Activated T-helper 2 cell treated with anti-CD3 and anti-CD28 coated beads, Interferon-gamma antibody, Interleukin-2, Interleukin-4, amounts not matched to agents 10 μg/mL and 5 μg/mL and 100 μg/mL, durations not matched to agents 14 hours and 24 hours and 36 hours (primary cell): ENCODE measurements around the gene IARS1. TPM values are rescaled to one million over a fixed set of nuclear protein-coding genes. Genes with fewer than 3 reads are reported as not detected.

Source experiments
- DNase-seq: peaks from one replicate; pipeline ENCODE4 v3.0.0; 2021; ENCODE audit warnings: low spot score
- H3K27ac Mint-ChIP-seq: one replicate; pipeline ENCODE4 v1.8.0; 2021; ENCODE audit warnings: mixed read lengths
- H3K27me3 Mint-ChIP-seq: one replicate; pipeline ENCODE4 v1.8.0; 2021; ENCODE audit warnings: low read depth, mixed read lengths
- H3K36me3 Mint-ChIP-seq: one replicate; pipeline ENCODE4 v1.8.0; 2021; ENCODE audit warnings: low read depth, mixed read lengths
- H3K4me1 Mint-ChIP-seq: one replicate; pipeline ENCODE4 v1.8.0; 2021; ENCODE audit warnings: low read depth, mixed read lengths
- H3K4me3 Mint-ChIP-seq: one replicate; pipeline ENCODE4 v1.8.0; 2021; ENCODE audit warnings: low read depth, mild to moderate bottlenecking, moderate library complexity, mixed read lengths
- H3K9me3 Mint-ChIP-seq: one replicate; pipeline ENCODE4 v1.8.0; 2021; ENCODE audit warnings: mixed read lengths
- intact Hi-C: fragments of 100-400 bp; cut with micrococcal nuclease; formaldehyde crosslinking; loops from one replicate; pipeline ENCODE4 v1.15.1; 2023
- total RNA-seq: library from RNA; stranded (reverse); gene quantifications from 2 replicates; pipeline ENCODE4 v1.2.3, GENCODE V29; 2022

Gene IARS1
- total RNA-seq, 1 donor from 2014 or later = 177 TPM

GRCh38 chr9:92292338-92293074, 991 bp downstream of the IARS1 start:
- no peak for DNase-seq
- peaks cover 67% of the 10 kb centered on the region for H3K36me3 Mint-ChIP-seq

GRCh38 chr9:92291577-92291976, 1.9 kb downstream of the IARS1 start:
- intact Hi-C loops = loop anchor here (10.0 kb wide), 1 partner anchor 47 kb away; no protein-coding TSS in a partner anchor
- H3K4me1 Mint-ChIP-seq = peaks cover 53% of the 10 kb centered on the region
- H3K36me3 Mint-ChIP-seq = peaks cover 66% of the 10 kb centered on the region

More at GRCh38 chr9:92292338-92293074, 991 bp downstream of the IARS1 start:
- H3K27ac Mint-ChIP-seq = peak overlapping the region; percentile 99
- H3K4me3 Mint-ChIP-seq = peak overlapping the region; percentile 97
- intact Hi-C loops = loop anchor here (1.0 to 10.0 kb wide), 3 partner anchors 33 to 177 kb away; partner anchors contain the start of genes CENPP, NOL8 and SPTLC1
- H3K9me3 Mint-ChIP-seq = no peaks in the 10 kb centered on the region
- peaks cover 56% of the 10 kb centered on the region for H3K4me1 Mint-ChIP-seq
- no peaks in the 10 kb centered on the region for H3K27me3 Mint-ChIP-seq

GRCh38 chr9:92290785-92291429, 2.6 kb downstream of the IARS1 start:
- Mint-ChIP-seq H3K36me3 (peaks cover 62% of the 10 kb centered on the region), H3K27ac (peak overlapping the region; percentile 43), H3K27me3 (no peaks in the 10 kb centered on the region), H3K4me3 (peak overlapping the region; percentile 55), H3K9me3 (no peaks in the 10 kb centered on the region), H3K4me1 (peaks cover 51% of the 10 kb centered on the region)
- DNase-seq = no peak
- intact Hi-C loops = loop anchor here (10.0 kb wide), 1 partner anchor 46 kb away; no protein-coding TSS in a partner anchor

More at GRCh38 chr9:92291577-92291976, 1.9 kb downstream of the IARS1 start:
- no peaks in the 10 kb centered on the region for H3K27me3 Mint-ChIP-seq
- peak overlapping the region; percentile 97 for H3K4me3 Mint-ChIP-seq
- no peak overlapping the region for H3K27ac Mint-ChIP-seq
- H3K9me3 Mint-ChIP-seq = no peaks in the 10 kb centered on the region
- no peak for DNase-seq

- peaks cover 48% of the 10 kb centered on the region for H3K4me1 Mint-ChIP-seq
- intact Hi-C loops = loop anchor here (10.0 kb wide), 1 partner anchor 45 kb away; no protein-coding TSS in a partner anchor
- H3K36me3 Mint-ChIP-seq = peaks cover 69% of the 10 kb centered on the region
- H3K27me3 Mint-ChIP-seq = no peaks in the 10 kb centered on the region
- DNase-seq = no peak
- H3K9me3 Mint-ChIP-seq = no peaks in the 10 kb centered on the region
- H3K27ac Mint-ChIP-seq = no peak overlapping the region
- no peak overlapping the region for H3K4me3 Mint-ChIP-seq
These were observed 3.6 kb downstream of the IARS1 start for GRCh38 chr9:92289708-92290390.

GRCh38 chr9:92279302-92279701, 14.2 kb downstream of the IARS1 start:
- intact Hi-C loops = no loop called here
- no peaks in the 10 kb centered on the region for H3K27me3 Mint-ChIP-seq
- DNase-seq = no peak
- peaks cover 80% of the 10 kb centered on the region for H3K36me3 Mint-ChIP-seq
- H3K9me3 Mint-ChIP-seq = no peaks in the 10 kb centered on the region
- peaks cover 34% of the 10 kb centered on the region for H3K4me1 Mint-ChIP-seq
- H3K27ac Mint-ChIP-seq = no peak overlapping the region
- H3K4me3 Mint-ChIP-seq = no peak overlapping the region

- H3K4me3 Mint-ChIP-seq = no peak overlapping the region
- intact Hi-C loops = no loop called here
- H3K36me3 Mint-ChIP-seq = peaks cover 85% of the 10 kb centered on the region
- no peaks in the 10 kb centered on the region for H3K9me3 Mint-ChIP-seq
- DNase-seq = no peak
- H3K4me1 Mint-ChIP-seq = peaks cover 34% of the 10 kb centered on the region
- H3K27me3 Mint-ChIP-seq = no peaks in the 10 kb centered on the region
- no peak overlapping the region for H3K27ac Mint-ChIP-seq
These were observed 15.4 kb downstream of the IARS1 start for GRCh38 chr9:92278110-92278509.

- peak overlapping the region; percentile 24 for H3K4me3 Mint-ChIP-seq
These were observed 17.0 kb downstream of the IARS1 start for GRCh38 chr9:92276331-92277032.

GRCh38 chr9:92275541-92275940, 18.0 kb downstream of the IARS1 start:
- Mint-ChIP-seq H3K4me3 (no peak overlapping the region), H3K36me3 (peaks cover 86% of the 10 kb centered on the region), H3K4me1 (peaks cover 31% of the 10 kb centered on the region), H3K9me3 (no peaks in the 10 kb centered on the region), H3K27ac (peak overlapping the region; percentile 72), H3K27me3 (no peaks in the 10 kb centered on the region)
- intact Hi-C loops = no loop called here
- DNase-seq = no peak

More at GRCh38 chr9:92276331-92277032, 17.0 kb downstream of the IARS1 start:
- Mint-ChIP-seq H3K4me1 (peaks cover 33% of the 10 kb centered on the region), H3K27me3 (no peaks in the 10 kb centered on the region), H3K36me3 (peaks cover 85% of the 10 kb centered on the region), H3K9me3 (no peaks in the 10 kb centered on the region), H3K27ac (peak overlapping the region; percentile 72)
- no peak for DNase-seq
- intact Hi-C loops = no loop called here

GRCh38 chr9:92270511-92270910, 23.0 kb downstream of the IARS1 start:
- Mint-ChIP-seq H3K9me3 (no peaks in the 10 kb centered on the region), H3K36me3 (peaks cover 87% of the 10 kb centered on the region), H3K4me3 (no peak overlapping the region), H3K4me1 (peaks cover under 1% of the 10 kb centered on the region), H3K27ac (no peak overlapping the region), H3K27me3 (no peaks in the 10 kb centered on the region)
- intact Hi-C loops = no loop called here
- DNase-seq = no peak

GRCh38 chr9:92266486-92266885, 27.0 kb downstream of the IARS1 start:
- Mint-ChIP-seq H3K9me3 (no peaks in the 10 kb centered on the region), H3K4me3 (no peak overlapping the region), H3K36me3 (peaks cover 85% of the 10 kb centered on the region), H3K27ac (no peak overlapping the region), H3K27me3 (no peaks in the 10 kb centered on the region), H3K4me1 (no peaks in the 10 kb centered on the region)
- intact Hi-C loops = no loop called here
- no peak for DNase-seq

- Mint-ChIP-seq H3K36me3 (peaks cover 86% of the 10 kb centered on the region), H3K27me3 (no peaks in the 10 kb centered on the region), H3K9me3 (no peaks in the 10 kb centered on the region), H3K4me1 (no peaks in the 10 kb centered on the region), H3K27ac (no peak overlapping the region), H3K4me3 (no peak overlapping the region)
- DNase-seq = no peak
- intact Hi-C loops = no loop called here
These were observed 28.3 kb downstream of the IARS1 start for GRCh38 chr9:92265154-92265553.

GRCh38 chr9:92263131-92263530, 30.4 kb downstream of the IARS1 start:
- Mint-ChIP-seq H3K27ac (no peak overlapping the region), H3K36me3 (peaks cover 87% of the 10 kb centered on the region), H3K4me3 (no peak overlapping the region), H3K4me1 (no peaks in the 10 kb centered on the region), H3K9me3 (no peaks in the 10 kb centered on the region), H3K27me3 (no peaks in the 10 kb centered on the region)
- intact Hi-C loops = no loop called here
- DNase-seq = no peak
